Measurements from ENCODE around the gene EEF1AKMT3.

- TF ChIP-seq, protein P1, sequence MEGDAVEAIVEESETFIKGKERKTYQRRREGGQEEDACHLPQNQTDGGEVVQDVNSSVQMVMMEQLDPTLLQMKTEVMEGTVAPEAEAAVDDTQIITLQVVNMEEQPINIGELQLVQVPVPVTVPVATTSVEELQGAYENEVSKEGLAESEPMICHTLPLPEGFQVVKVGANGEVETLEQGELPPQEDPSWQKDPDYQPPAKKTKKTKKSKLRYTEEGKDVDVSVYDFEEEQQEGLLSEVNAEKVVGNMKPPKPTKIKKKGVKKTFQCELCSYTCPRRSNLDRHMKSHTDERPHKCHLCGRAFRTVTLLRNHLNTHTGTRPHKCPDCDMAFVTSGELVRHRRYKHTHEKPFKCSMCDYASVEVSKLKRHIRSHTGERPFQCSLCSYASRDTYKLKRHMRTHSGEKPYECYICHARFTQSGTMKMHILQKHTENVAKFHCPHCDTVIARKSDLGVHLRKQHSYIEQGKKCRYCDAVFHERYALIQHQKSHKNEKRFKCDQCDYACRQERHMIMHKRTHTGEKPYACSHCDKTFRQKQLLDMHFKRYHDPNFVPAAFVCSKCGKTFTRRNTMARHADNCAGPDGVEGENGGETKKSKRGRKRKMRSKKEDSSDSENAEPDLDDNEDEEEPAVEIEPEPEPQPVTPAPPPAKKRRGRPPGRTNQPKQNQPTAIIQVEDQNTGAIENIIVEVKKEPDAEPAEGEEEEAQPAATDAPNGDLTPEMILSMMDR (IDR thresholded peaks at IDR 0.05): no peak
- no peak for TF ChIP-seq POLR2AphosphoS5 (IDR thresholded peaks at IDR 0.05)
Observed at GRCh38 chr12:57753756-57754337, 18.6 kb upstream of the EEF1AKMT3 start.
